Colon (tissue), 2 donors: ENCODE data around the gene IL1R2.
"Not testable (repeated sequence)": the region's sequence is repeated elsewhere in the genome, so short reads cannot be mapped to it uniquely, and the experiment has no call there.

Experiments used
- FAIRE-seq: peaks from 2 replicates; lab custom pipeline; 2012; peaks lifted over from hg19 to GRCh38; lab: Jason Lieb, UNC
- donor health status: control.
- donor health status: control.

The IL1R2 gene

GRCh38 chr2:102061962-102062795 lies 70.4 kb downstream of the IL1R2 start:
- no peak for FAIRE-seq

GRCh38 chr2:102062802-102063201 lies 71.0 kb downstream of the IL1R2 start:
- FAIRE-seq: no peak

- no peak for FAIRE-seq
Observed at GRCh38 chr2:102063487-102063911, 71.7 kb downstream of the IL1R2 start.

- no peak for FAIRE-seq
Observed at GRCh38 chr2:102063941-102064678, 72.3 kb downstream of the IL1R2 start.

- FAIRE-seq: no peak
Observed at GRCh38 chr2:102064679-102065674, 73.2 kb downstream of the IL1R2 start.

GRCh38 chr2:102065675-102066252 lies 74.0 kb downstream of the IL1R2 start:
- FAIRE-seq: no peak

GRCh38 chr2:102066554-102066953 lies 74.8 kb downstream of the IL1R2 start:
- no peak for FAIRE-seq

GRCh38 chr2:102068126-102068525 lies 76.4 kb downstream of the IL1R2 start:
- FAIRE-seq: not testable (repeated sequence)

GRCh38 chr2:102069311-102069974 lies 77.7 kb downstream of the IL1R2 start:
- no peak for FAIRE-seq

- no peak for FAIRE-seq
Observed at GRCh38 chr2:102070058-102070642, 78.4 kb downstream of the IL1R2 start.

GRCh38 chr2:102072741-102073140 lies 81.0 kb downstream of the IL1R2 start:
- no peak for FAIRE-seq

- no peak for FAIRE-seq
Observed at GRCh38 chr2:102073168-102073724, 81.5 kb downstream of the IL1R2 start.

GRCh38 chr2:102074152-102074783 lies 82.5 kb downstream of the IL1R2 start:
- no peak for FAIRE-seq

- FAIRE-seq: no peak
Observed at GRCh38 chr2:102075479-102075878, 83.7 kb downstream of the IL1R2 start.

- FAIRE-seq: no peak
Observed at GRCh38 chr2:102076512-102076911, 84.8 kb downstream of the IL1R2 start.
